A673 (cell line): ENCODE results near the gene NDRG3.
"Not testable (repeated sequence)": the region's sequence is repeated elsewhere in the genome, so short reads cannot be mapped to it uniquely, and the experiment has no call there.

Experiments used
- EZH2 ChIP-seq: fragments of 200-600 bp; sonication (generic); IDR thresholded peaks from 2 replicates; pipeline ENCODE4 v1.6.1; 2017; ENCODE audit warnings: borderline replicate concordance, low read depth, mild to moderate bottlenecking, mixed read lengths, antibody characterized with exemption, low read length; ENCODE audit not compliant: poor library complexity, severe bottlenecking
- TF ChIP-seq, protein P1 (sequence below): fragments of 300-800, 200-600 bp; sonication (generic); conservative IDR thresholded peaks from 2 replicates; pipeline ENCODE4 v1.5.1; 2017; ENCODE audit warnings: low read depth, mild to moderate bottlenecking, antibody characterized with exemption, low read length, moderate library complexity, mixed read lengths

DNA sequence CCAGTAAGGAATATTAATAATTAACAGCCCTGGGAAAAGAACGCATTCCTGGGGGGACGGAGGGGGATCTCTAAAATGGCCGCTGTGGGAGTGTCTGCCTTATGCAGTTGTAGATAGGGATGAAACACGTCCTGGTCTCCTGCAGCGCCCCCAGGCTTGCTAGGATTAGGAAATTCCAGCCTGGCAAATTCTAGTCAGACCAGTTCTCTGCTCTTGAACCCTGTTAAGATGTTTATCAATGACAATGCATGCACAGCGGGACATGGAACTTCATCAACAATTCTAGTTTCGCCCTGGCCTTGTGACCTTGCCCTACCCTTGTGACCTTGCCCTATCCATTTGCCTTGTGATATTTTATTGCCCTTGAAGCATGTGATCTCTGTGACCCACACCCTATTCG lies 50.4 kb downstream of the NDRG3 start:
- TF ChIP-seq, protein P1, sequence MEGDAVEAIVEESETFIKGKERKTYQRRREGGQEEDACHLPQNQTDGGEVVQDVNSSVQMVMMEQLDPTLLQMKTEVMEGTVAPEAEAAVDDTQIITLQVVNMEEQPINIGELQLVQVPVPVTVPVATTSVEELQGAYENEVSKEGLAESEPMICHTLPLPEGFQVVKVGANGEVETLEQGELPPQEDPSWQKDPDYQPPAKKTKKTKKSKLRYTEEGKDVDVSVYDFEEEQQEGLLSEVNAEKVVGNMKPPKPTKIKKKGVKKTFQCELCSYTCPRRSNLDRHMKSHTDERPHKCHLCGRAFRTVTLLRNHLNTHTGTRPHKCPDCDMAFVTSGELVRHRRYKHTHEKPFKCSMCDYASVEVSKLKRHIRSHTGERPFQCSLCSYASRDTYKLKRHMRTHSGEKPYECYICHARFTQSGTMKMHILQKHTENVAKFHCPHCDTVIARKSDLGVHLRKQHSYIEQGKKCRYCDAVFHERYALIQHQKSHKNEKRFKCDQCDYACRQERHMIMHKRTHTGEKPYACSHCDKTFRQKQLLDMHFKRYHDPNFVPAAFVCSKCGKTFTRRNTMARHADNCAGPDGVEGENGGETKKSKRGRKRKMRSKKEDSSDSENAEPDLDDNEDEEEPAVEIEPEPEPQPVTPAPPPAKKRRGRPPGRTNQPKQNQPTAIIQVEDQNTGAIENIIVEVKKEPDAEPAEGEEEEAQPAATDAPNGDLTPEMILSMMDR, result not testable (repeated sequence)
- not testable (repeated sequence) for TF ChIP-seq EZH2
